Measurements from ENCODE around the gene LRTM2. TPM values are rescaled to one million over a fixed set of nuclear protein-coding genes. Genes with fewer than 3 reads are reported as not detected.
A peak's percentile ranks its signal among the peaks of the same experiment; 100 is the strongest.

Gene LRTM2
- total and polyA plus RNA-seq, 12 donors = not detected

DNA sequence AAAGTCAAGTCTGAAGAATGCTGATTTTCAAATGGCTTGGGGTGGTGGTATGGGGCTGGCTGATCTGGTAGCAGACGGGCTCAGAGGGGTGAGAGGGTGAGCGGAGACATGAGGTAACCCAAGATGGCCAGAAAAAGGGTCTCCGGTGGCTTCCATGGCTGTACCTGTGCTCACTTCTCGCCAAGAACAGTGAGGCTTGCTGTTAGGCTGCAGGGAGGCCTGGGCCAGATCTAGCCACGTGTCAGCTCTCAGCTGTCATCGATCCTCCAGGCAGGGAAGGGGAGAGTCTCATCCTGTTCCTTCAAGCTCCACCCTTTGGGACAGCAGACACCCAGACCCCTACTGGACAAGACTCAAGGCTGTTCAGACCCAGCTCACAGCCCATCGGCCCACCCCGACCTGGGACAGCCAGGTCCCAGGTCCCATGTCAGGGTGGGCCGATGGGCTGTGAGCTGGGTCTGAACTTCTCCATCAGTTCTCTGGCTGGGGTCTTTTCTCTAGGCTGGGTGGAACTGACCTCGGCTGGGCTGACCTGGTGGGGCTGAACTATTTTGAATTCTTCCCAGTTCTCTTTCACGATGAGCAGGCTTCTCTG lies 9.0 kb downstream of the LRTM2 start:
- no peaks in the 10 kb centered on the region for H3K9me3 ChIP-seq
- no peak for TF ChIP-seq CTCF (IDR thresholded peaks at IDR 0.05)
- H3K4me1 ChIP-seq = peaks cover 0 to 2% (median 0%) of the 10 kb centered on the region in 9 donors
- H3K4me3 ChIP-seq = no peak overlapping the region
- peaks cover 0 to 95% (median 47%) of the 10 kb centered on the region in 7 donors for H3K27me3 ChIP-seq
- 71 to 73% methylated on average over 11 of the region's 11 CpGs for WGBS, 2 donors
- H3K36me3 ChIP-seq = no peaks in the 10 kb centered on the region
- no peak overlapping the region for H3K27ac ChIP-seq
- DNase-seq = no peak
- ATAC-seq = no peak
- intact Hi-C loops (cut with DNase I) = loop anchor here in 1 of 10 donors (5.0 kb wide), 1 partner anchor 88 kb away; the partner anchor contains the start of gene CACNA2D4

DNA sequence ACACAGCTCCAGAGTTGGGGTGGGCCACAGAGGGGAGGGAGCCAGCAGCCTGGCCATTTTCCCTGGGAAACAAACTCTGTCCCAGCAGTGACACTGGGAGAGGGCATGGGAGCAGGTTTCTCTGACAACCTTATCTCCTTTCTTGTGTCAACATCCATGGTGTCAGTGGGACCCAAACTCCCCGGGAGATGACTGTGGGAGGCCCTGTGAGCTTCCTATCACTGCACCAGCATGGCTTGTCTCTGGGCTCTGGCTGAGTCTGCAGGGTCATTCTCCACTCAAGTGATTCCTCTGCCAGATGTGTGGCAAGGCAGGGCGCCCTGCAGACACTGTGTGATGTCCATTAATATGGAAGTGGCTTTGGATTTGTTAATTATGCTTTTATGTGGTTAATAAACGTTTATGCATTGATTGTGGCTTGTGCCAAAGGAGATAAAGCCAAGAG lies 10.1 kb downstream of the LRTM2 start:
- DNase-seq (no peak), ATAC-seq (no peak)
- Histone ChIP-seq H3K27me3 (peaks cover 0 to 87% (median 56%) of the 10 kb centered on the region in 7 donors), H3K4me1 (peaks cover 0 to 2% (median 0%) of the 10 kb centered on the region in 9 donors), H3K9me3 (no peaks in the 10 kb centered on the region), H3K27ac (no peak overlapping the region), H3K36me3 (no peaks in the 10 kb centered on the region), H3K4me3 (no peak overlapping the region)
- TF ChIP-seq CTCF (IDR thresholded peaks at IDR 0.05) = no peak
- 17 to 22% methylated on average over 3 of the region's 3 CpGs for WGBS, 2 donors
- intact Hi-C loops (cut with DNase I) = loop anchor here in 1 of 10 donors (5.0 kb wide), 1 partner anchor 82 kb away; no protein-coding TSS in a partner anchor

- Histone ChIP-seq H3K4me1 (peaks cover 0 to 2% (median 0%) of the 10 kb centered on the region in 9 donors), H3K27me3 (peaks cover 0 to 87% (median 58%) of the 10 kb centered on the region in 7 donors), H3K4me3 (no peak overlapping the region), H3K36me3 (no peaks in the 10 kb centered on the region), H3K9me3 (no peaks in the 10 kb centered on the region), H3K27ac (no peak overlapping the region)
- ATAC-seq (peak; percentile 71 to 92 (median 78)), DNase-seq (peak; percentile 42 to 61)
- intact Hi-C loops (cut with DNase I) = loop anchor here in 1 of 10 donors (5.0 kb wide), 1 partner anchor 81 kb away; no protein-coding TSS in a partner anchor
- WGBS, 2 donors = 10 to 11% methylated on average over 34 of the region's 34 CpGs
- no peak for TF ChIP-seq CTCF (IDR thresholded peaks at IDR 0.05)
These were observed 10.9 kb downstream of the LRTM2 start for GRCh38 chr12:1830981-1831963.

Data from heart right ventricle (tissue), 16 donors.